ENCODE results near the gene RETREG1. TPM values are rescaled to one million over a fixed set of nuclear protein-coding genes. Genes with fewer than 3 reads are reported as not detected.

The RETREG1 gene
- total RNA-seq, 1 experiment from 2014 or later = 3.4 TPM

DNA sequence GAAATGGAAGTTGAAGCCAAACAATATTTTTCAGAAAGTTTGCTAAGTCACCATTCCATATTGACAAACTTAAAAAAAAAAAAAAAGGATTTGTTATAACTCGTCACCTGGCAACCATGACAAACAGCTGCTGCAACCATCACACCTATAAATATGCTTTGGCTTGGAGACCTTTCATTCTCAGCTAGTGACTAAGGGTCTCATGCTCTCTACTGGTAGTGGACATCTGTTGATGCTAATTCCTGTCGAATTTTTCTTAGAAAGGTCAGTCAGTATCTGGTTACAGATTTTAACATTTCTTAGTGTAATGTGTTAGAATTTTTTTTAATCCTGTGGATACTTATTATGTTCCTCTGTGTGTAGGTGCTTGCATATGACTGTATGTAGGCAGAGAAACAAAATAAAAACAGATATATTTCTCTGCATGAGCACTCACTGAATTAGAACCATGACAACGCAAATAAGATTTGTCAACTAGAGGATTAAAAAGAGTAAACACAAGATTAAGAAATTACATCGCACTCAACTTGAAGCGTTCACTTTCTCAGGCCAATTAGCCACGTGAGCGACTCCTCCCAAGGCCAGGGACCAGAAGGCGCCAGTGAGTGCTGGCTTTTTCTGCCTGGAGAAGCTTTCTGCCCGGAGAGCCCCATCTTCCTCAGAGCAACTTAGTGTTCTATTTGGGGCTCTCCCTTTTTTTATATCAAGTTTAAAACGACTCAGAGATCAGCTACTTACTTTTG lies 124.2 kb downstream of the RETREG1 start:
- Histone ChIP-seq H3K23me2 (ENCODE audit: insufficient read length, low read depth, low read length, poor library complexity, severe bottlenecking) (no peaks in the 10 kb centered on the region), H3K18ac (ENCODE audit: insufficient read length, low read depth, low read length) (no peak overlapping the region), H3K9me3 (ENCODE audit: control insufficient read depth, low read depth, low read length) (peaks cover 11% of the 10 kb centered on the region), H4K5ac (ENCODE audit: insufficient read length, low read depth, low read length) (no peak overlapping the region), H4K20me1 (ENCODE audit: control insufficient read depth, insufficient read depth, insufficient read length) (no peaks in the 10 kb centered on the region), H3K14ac (ENCODE audit: insufficient read depth, low read length) (no peak overlapping the region), H3K4me1 (ENCODE audit: insufficient read depth, low read length) (no peaks in the 10 kb centered on the region), H3T11ph (ENCODE audit: low read length) (no peak overlapping the region), H3K27me3 (ENCODE audit: insufficient read depth, low read length) (no peaks in the 10 kb centered on the region), H3K4ac (ENCODE audit: low read depth, low read length) (no peak overlapping the region), H3K56ac (ENCODE audit: insufficient read length, low read depth, low read length) (no peak overlapping the region), H3K4me2 (ENCODE audit: insufficient read depth, insufficient read length, low read length) (no peak overlapping the region), H3K79me2 (ENCODE audit: insufficient read depth, low read length) (no peaks in the 10 kb centered on the region), H3K27ac (ENCODE audit: insufficient read length, low read depth, low read length) (no peak overlapping the region), H2BK5ac (ENCODE audit: insufficient read length, low read length) (no peak overlapping the region), H4K91ac (ENCODE audit: insufficient read length, low read depth, low read length) (no peak overlapping the region), H2BK12ac (ENCODE audit: insufficient read length, low read depth, low read length) (no peak overlapping the region), H2BK15ac (ENCODE audit: low read depth, low read length) (no peak overlapping the region), H3K9ac (ENCODE audit: extremely low read depth, insufficient read length, low read length) (no peak overlapping the region), H3K23ac (ENCODE audit: insufficient read length, low read depth, low read length) (no peak overlapping the region), H2BK120ac (ENCODE audit: low read depth, low read length, poor library complexity, severe bottlenecking) (no peak overlapping the region), H2AK5ac (ENCODE audit: insufficient read length, low read length) (no peak overlapping the region), H2BK20ac (ENCODE audit: low read depth, low read length, poor library complexity, severe bottlenecking) (no peak overlapping the region), H2AFZ (ENCODE audit: low read length) (no peak overlapping the region), H4K8ac (replicated peaks; ENCODE audit: insufficient read length, low read depth, low read length) (no peak overlapping the region), H3K79me1 (ENCODE audit: insufficient read depth, low read depth, low read length, poor library complexity, severe bottlenecking) (no peaks in the 10 kb centered on the region)
- Mint-ChIP-seq H3K4me1 (no peaks in the 10 kb centered on the region), H3K36me3 (ENCODE audit: insufficient read depth in 1 of 3, low read depth in 3 of 3) (peaks cover 5 to 24% (median 17%) of the 10 kb centered on the region in 3 experiments), H3K9me3 (peaks cover 23 to 26% of the 10 kb centered on the region in 2 experiments), H3K27ac (no peak overlapping the region), H3K4me3 (no peak overlapping the region), H3K27me3 (ENCODE audit: low read depth) (no peaks in the 10 kb centered on the region; the same call in 1 of the 2 replicates)
- no CpG with 5 or more reads among the region's 10 CpGs for WGBS (ENCODE audit: extremely low coverage, insufficient read length, low lambda C conversion rate)
- DNase-seq = no peak
- TF ChIP-seq, protein P1, sequence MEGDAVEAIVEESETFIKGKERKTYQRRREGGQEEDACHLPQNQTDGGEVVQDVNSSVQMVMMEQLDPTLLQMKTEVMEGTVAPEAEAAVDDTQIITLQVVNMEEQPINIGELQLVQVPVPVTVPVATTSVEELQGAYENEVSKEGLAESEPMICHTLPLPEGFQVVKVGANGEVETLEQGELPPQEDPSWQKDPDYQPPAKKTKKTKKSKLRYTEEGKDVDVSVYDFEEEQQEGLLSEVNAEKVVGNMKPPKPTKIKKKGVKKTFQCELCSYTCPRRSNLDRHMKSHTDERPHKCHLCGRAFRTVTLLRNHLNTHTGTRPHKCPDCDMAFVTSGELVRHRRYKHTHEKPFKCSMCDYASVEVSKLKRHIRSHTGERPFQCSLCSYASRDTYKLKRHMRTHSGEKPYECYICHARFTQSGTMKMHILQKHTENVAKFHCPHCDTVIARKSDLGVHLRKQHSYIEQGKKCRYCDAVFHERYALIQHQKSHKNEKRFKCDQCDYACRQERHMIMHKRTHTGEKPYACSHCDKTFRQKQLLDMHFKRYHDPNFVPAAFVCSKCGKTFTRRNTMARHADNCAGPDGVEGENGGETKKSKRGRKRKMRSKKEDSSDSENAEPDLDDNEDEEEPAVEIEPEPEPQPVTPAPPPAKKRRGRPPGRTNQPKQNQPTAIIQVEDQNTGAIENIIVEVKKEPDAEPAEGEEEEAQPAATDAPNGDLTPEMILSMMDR (conservative IDR thresholded peaks at IDR 0.05) = no peak
